Measurements from ENCODE around the gene RIC3. TPM values are rescaled to one million over a fixed set of nuclear protein-coding genes. Genes with fewer than 3 reads are reported as not detected.

The RIC3 gene
- total RNA-seq, 1 donor: 5.7 TPM

Other genes with a start within 250 kb of the RIC3 start
- gene OR10A6, start 237.8 kb downstream of the RIC3 start, total RNA-seq: under 0.01 TPM
- under 0.01 TPM for gene OR10A3, start 227.3 kb downstream of the RIC3 start, total RNA-seq
- not detected for gene NLRP10, start 203.6 kb downstream of the RIC3 start, total RNA-seq
- gene EIF3F, start 181.7 kb downstream of the RIC3 start, total RNA-seq: 1,083 TPM
- 2.2 TPM for gene TUB, start 87.8 kb downstream of the RIC3 start, total RNA-seq
- 0.27 TPM for gene LMO1, start 94.9 kb upstream of the RIC3 start, total RNA-seq

Measured in hematopoietic multipotent progenitor cell (in vitro differentiated cells).